CD4-positive, alpha-beta T cell treated with Interleukin-6 at 100 ng/mL for 8 hours (primary cell): ENCODE results near the gene CLDN24.

ENCODE experiments used
- DNase-seq: peaks from one replicate; pipeline ENCODE4 v3.0.0-alpha.2; 2020; ENCODE audit warnings: mixed read lengths, low spot score

Gene CLDN24

DNA sequence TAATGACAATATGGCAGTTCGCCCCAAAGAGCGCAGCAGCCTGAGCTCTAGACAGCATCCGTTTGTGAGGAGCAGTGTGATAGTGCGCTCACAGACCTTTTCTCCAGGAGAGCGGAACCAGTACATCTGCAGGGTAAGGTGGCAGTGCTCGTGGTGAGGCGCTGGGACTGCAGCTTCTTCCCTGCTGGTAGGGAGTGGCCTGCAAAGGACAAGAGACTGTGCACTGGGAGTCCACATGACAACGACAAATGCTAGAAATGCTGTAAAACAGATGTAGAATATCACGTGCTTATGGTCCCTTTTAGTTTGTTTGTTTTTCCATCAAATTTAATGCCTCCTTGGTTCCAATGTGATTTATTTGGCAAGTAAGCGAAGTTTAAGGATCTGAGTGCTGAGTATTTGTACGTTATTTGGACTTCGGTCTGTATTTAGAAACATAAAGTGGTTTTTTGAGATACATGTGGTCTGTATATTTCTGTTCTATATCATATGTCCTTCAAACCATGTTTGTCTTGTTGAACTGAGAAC, 37.9 kb downstream of the CLDN24 start:
- DNase-seq: no peak

DNA sequence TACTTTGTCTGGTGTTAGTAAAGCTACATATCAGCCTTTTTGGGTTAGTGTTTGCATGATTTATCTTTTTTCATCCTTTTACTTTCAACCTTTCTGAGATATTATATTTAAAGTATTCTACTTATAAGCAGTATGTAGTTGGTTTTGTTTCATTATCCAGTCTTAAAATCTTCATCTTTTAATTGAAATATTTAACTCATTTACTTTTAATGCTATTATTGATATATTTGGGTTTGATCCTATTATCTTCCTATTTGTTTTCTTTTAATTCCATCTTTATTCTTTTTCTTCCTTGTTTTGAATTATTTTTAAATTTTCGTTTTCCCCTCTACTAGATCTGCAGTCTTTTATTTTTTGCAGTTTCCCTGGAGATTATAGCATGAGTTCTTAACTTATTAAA, 46.1 kb downstream of the CLDN24 start:
- DNase-seq: no peak

DNA sequence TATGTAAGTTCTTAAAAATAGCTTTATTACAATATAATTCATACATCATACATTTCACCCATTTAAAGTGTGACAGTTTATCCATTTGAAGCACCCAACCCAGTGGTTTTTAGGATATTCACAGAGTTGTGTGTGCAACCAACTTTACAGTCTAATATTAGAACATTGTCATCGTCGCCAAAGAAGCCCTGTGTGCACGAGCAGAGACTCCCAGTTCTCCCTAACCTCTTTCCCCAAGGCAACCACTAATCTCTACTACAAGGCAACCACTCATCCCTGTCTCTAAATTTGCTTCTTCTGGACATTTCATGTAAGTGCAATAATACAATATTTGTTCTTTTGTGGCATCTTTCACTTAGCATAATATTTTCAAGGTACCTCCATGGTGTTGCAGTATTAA, 49.8 kb downstream of the CLDN24 start:
- no peak for DNase-seq
